HL-60 (cell line): Measurements from ENCODE around the gene CCM2.

Source experiments
- DNase-seq, 2 experiments: peaks; one replicate each; pipeline ENCODE4 v3.0.0-alpha.2; 2010 to 2020; ENCODE audit warnings: low read depth in 1 of 2, low spot score in 1 of 2
- H3K27ac ChIP-seq: fragments of 250-450 bp; sonication (Bioruptor Pico); replicated peaks from 2 replicates; pipeline ENCODE4 v1.5.1; 2020; ENCODE audit warnings: mild to moderate bottlenecking, moderate library complexity
- H3K27me3 ChIP-seq: fragments of 250-450 bp; sonication (Bioruptor Pico); 2 replicates; pipeline ENCODE4 v1.5.1; 2021; ENCODE audit warnings: mild to moderate bottlenecking, moderate library complexity; ENCODE audit not compliant: insufficient read depth, poor library complexity, severe bottlenecking
- H3K4me3 ChIP-seq: replicated peaks from 2 replicates; pipeline ENCODE4 v1.5.1; 2011; ENCODE audit warnings: mild to moderate bottlenecking, control low read depth, low read length; ENCODE audit not compliant: insufficient read depth
- CTCF ChIP-seq: IDR thresholded peaks from one replicate; pipeline ENCODE4 v1.5.1; 2011; ENCODE audit warnings: low read length, control low read depth, inconsistent platforms; ENCODE audit not compliant: insufficient read depth
- GABPA ChIP-seq: IDR thresholded peaks from 2 replicates; pipeline ENCODE4 v1.6.1; 2012; ENCODE audit warnings: low read depth
- POLR2AphosphoS5 ChIP-seq: IDR thresholded peaks from 2 replicates; pipeline ENCODE4 v1.6.1; 2012; ENCODE audit warnings: low read depth
- REST ChIP-seq: IDR thresholded peaks from 2 replicates; pipeline ENCODE4 v1.6.1; 2012; ENCODE audit warnings: low read depth; ENCODE audit not compliant: insufficient replicate concordance
- SPI1 ChIP-seq: IDR thresholded peaks from 2 replicates; pipeline ENCODE4 v1.6.1; 2012; ENCODE audit warnings: low read depth, mild to moderate bottlenecking, borderline replicate concordance

Gene CCM2

GRCh38 chr7:45082031-45082830, 82.2 kb downstream of the CCM2 start:
- H3K4me3 ChIP-seq: no peak overlapping the region
- no peaks in the 10 kb centered on the region for H3K27me3 ChIP-seq
- no peak for TF ChIP-seq CTCF
- no peak for TF ChIP-seq POLR2AphosphoS5
- TF ChIP-seq GABPA: no peak
- TF ChIP-seq REST: no peak
- TF ChIP-seq SPI1: no peak
- no peak overlapping the region for H3K27ac ChIP-seq
- DNase-seq: no peak

GRCh38 chr7:45082831-45083331, 82.9 kb downstream of the CCM2 start:
- H3K27ac ChIP-seq: no peak overlapping the region
- TF ChIP-seq SPI1: no peak
- TF ChIP-seq REST: no peak
- no peak for TF ChIP-seq CTCF
- TF ChIP-seq GABPA: no peak
- no peak for TF ChIP-seq POLR2AphosphoS5
- no peaks in the 10 kb centered on the region for H3K27me3 ChIP-seq
- DNase-seq: no peak
- no peak overlapping the region for H3K4me3 ChIP-seq

- H3K27me3 ChIP-seq: peaks cover 5% of the 10 kb centered on the region
- no peak overlapping the region for H3K4me3 ChIP-seq
- no peak for DNase-seq
- no peak overlapping the region for H3K27ac ChIP-seq
- TF ChIP-seq GABPA (no peak), SPI1 (no peak), REST (no peak), POLR2AphosphoS5 (no peak), CTCF (no peak)
Measured at GRCh38 chr7:45084336-45084735, 84.3 kb downstream of the CCM2 start.
